ENCODE measurements around the gene ERICH4. TPM values are rescaled to one million over a fixed set of nuclear protein-coding genes. Genes with fewer than 3 reads are reported as not detected.

Gene ERICH4
- total RNA-seq, 3 donors from 2014 or later (not counting 1 experiment from before 2014, with no cell fraction given), result not detected

DNA sequence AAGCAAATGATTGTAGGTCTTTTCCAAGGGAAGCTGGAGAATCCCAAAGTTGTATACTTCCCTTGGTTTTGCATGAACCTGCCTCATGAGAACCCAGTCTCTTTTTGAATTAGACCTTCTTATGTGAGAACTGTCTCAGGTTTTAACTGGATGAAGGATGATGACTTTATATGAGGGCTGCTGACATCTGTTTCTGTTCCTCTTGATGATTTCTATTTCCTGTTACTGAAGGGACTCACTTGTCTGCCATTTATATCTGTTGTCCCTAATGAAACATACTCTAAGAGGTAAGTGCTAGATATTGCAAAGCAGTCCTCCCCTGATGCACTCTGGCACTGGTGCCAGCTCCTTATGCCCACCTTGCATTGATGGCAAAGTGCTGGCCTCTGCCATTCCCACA, 33.6 kb downstream of the ERICH4 start:
- Mint-ChIP-seq H3K36me3 (no peaks in the 10 kb centered on the region), H3K27me3 (ENCODE audit: low read depth in 2 of 2) (peaks cover 53 to 67% of the 10 kb centered on the region in 2 donors), H3K9me3 (no peaks in the 10 kb centered on the region), H3K27ac (no peak overlapping the region), H3K4me1 (no peaks in the 10 kb centered on the region), H3K4me3 (no peak overlapping the region)
- Histone ChIP-seq H3K4me1 (ENCODE audit: control insufficient read depth, insufficient read depth, low read length) (no peaks in the 10 kb centered on the region), H3K27ac (ENCODE audit: low read length) (no peak overlapping the region), H3K36me3 (ENCODE audit: control insufficient read depth, insufficient read depth, low read length) (no peaks in the 10 kb centered on the region), H3K27me3 (ENCODE audit: control insufficient read depth, insufficient read depth, low read length) (peaks cover 11% of the 10 kb centered on the region), H3K9me3 (ENCODE audit: control insufficient read depth, insufficient read depth, low read length) (no peaks in the 10 kb centered on the region), H3K4me3 (ENCODE audit: low read length) (no peak overlapping the region)
- intact Hi-C loops (cut with micrococcal nuclease), result no loop called here
- TF ChIP-seq, protein P1, sequence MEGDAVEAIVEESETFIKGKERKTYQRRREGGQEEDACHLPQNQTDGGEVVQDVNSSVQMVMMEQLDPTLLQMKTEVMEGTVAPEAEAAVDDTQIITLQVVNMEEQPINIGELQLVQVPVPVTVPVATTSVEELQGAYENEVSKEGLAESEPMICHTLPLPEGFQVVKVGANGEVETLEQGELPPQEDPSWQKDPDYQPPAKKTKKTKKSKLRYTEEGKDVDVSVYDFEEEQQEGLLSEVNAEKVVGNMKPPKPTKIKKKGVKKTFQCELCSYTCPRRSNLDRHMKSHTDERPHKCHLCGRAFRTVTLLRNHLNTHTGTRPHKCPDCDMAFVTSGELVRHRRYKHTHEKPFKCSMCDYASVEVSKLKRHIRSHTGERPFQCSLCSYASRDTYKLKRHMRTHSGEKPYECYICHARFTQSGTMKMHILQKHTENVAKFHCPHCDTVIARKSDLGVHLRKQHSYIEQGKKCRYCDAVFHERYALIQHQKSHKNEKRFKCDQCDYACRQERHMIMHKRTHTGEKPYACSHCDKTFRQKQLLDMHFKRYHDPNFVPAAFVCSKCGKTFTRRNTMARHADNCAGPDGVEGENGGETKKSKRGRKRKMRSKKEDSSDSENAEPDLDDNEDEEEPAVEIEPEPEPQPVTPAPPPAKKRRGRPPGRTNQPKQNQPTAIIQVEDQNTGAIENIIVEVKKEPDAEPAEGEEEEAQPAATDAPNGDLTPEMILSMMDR (IDR thresholded peaks at IDR 0.05), result no peak
- DNase-seq (no peak), ATAC-seq (no peak)

DNA sequence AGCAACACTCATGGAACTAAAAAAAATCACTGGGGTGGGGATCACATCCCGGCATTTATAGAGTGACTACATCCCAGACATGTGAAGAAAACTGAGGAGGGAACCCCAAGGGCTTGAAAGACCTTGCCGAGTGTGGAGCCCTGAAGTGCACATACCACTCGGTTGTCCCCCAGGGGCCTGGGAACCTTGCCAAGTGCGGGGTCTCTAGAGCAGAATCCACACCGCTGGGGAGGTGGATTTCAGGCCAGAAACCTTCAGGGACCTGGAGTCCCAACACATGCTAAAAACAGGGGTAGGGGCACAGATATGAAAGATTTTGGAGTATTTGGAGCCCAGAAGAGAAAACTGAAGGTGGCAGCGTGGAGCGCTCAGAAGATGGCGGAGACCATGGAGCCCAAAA, 35.2 kb downstream of the ERICH4 start:
- Histone ChIP-seq H3K4me3 (ENCODE audit: low read length) (no peak overlapping the region), H3K27ac (ENCODE audit: low read length) (no peak overlapping the region), H3K27me3 (ENCODE audit: control insufficient read depth, insufficient read depth, low read length) (no peaks in the 10 kb centered on the region), H3K36me3 (ENCODE audit: control insufficient read depth, insufficient read depth, low read length) (no peaks in the 10 kb centered on the region), H3K9me3 (ENCODE audit: control insufficient read depth, insufficient read depth, low read length) (no peaks in the 10 kb centered on the region), H3K4me1 (ENCODE audit: control insufficient read depth, insufficient read depth, low read length) (no peaks in the 10 kb centered on the region)
- no peaks in the 10 kb centered on the region for H3K4me1 Mint-ChIP-seq
- TF ChIP-seq, protein P1 (IDR thresholded peaks at IDR 0.05), result no peak
- no peaks in the 10 kb centered on the region for H3K9me3 Mint-ChIP-seq
- no peak overlapping the region for H3K4me3 Mint-ChIP-seq
- H3K27ac Mint-ChIP-seq, result no peak overlapping the region
- intact Hi-C loops (cut with micrococcal nuclease), result no loop called here
- H3K27me3 Mint-ChIP-seq (ENCODE audit: low read depth in 2 of 2), result peaks cover 41 to 65% of the 10 kb centered on the region in 2 donors
- H3K36me3 Mint-ChIP-seq, result no peaks in the 10 kb centered on the region
- 74% methylated on average over 8 of the region's 8 CpGs for WGBS (ENCODE audit: insufficient coverage)
- ATAC-seq (no peak), DNase-seq (no peak)

DNA sequence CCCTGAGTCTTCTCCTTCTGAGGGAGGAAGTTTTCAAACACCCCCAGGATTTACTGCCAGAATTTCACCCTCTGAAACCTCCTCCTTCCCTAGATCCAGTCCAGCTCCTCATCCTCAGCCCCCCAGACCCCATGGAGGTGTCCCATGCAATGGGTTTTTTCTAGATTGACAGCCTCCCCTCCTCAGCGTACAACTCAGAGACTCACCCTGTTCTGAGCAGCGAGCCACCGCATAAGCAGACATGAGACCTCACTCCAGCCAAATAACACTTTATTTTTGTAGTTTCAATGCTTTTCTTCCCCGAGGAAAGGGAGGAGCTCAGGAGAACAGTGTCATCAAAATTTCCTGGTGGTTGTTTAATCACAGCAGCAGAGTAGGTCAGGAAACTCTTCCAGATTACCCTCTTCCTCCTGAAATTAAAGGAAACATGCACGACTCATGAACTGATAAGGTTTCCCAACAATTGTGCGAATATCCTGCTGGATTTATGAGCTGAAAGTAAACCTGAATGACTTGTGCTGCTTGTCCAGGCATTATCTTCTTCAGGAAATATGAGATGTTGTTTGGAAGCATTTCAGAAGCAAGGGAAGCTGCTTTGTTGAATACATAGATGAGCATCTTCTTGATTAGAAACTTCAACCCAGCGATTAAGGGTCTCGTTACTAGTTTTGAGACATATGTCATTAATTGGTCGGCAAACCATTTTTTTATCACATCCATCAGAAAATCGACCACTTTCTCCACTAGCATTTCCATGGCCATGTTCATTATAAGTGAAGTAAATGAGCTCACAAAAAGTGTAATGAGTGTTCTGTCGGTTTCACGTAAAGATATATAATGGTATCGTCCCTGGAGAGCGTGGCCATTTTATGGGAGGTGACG, 36.2 kb downstream of the ERICH4 start:
- Mint-ChIP-seq H3K36me3 (no peaks in the 10 kb centered on the region), H3K9me3 (no peaks in the 10 kb centered on the region), H3K27ac (no peak overlapping the region), H3K4me1 (no peaks in the 10 kb centered on the region), H3K27me3 (ENCODE audit: low read depth in 2 of 2) (peaks cover 34 to 61% of the 10 kb centered on the region in 2 donors), H3K4me3 (no peak overlapping the region)
- Histone ChIP-seq H3K9me3 (ENCODE audit: control insufficient read depth, insufficient read depth, low read length) (no peaks in the 10 kb centered on the region), H3K4me1 (ENCODE audit: control insufficient read depth, insufficient read depth, low read length) (no peaks in the 10 kb centered on the region), H3K4me3 (ENCODE audit: low read length) (no peak overlapping the region), H3K27ac (ENCODE audit: low read length) (no peak overlapping the region), H3K36me3 (ENCODE audit: control insufficient read depth, insufficient read depth, low read length) (no peaks in the 10 kb centered on the region), H3K27me3 (ENCODE audit: control insufficient read depth, insufficient read depth, low read length) (no peaks in the 10 kb centered on the region)
- DNase-seq (no peak), ATAC-seq (no peak)
- intact Hi-C loops (cut with micrococcal nuclease), result no loop called here
- TF ChIP-seq, protein P1 (IDR thresholded peaks at IDR 0.05), result no peak
- WGBS (ENCODE audit: insufficient coverage), result 67% methylated on average over 15 of the region's 15 CpGs
